Psoas muscle (tissue), 8 donors: ENCODE measurements around the gene LAMB4. TPM values are rescaled to one million over a fixed set of nuclear protein-coding genes. Genes with fewer than 3 reads are reported as not detected.

Source experiments
- ATAC-seq, 4 donors: fragments of 200-7000 bp; cut with Tn5 transposase; one replicate each; pipeline ENCODE4 v1.9.1; 2020; ENCODE audit warnings: moderate library complexity in 3 of 4, mild to moderate bottlenecking in 2 of 4
- DNase-seq, 2 donors: peaks; one replicate each; pipeline ENCODE4 v3.0.0-alpha.2; 2020
- H3K27ac ChIP-seq: fragments of 200-600 bp; one replicate; pipeline ENCODE4 v1.8.0; 2022
- H3K27me3 ChIP-seq, 3 donors: fragments of 200-600 bp in 1 of 3; one replicate each; pipeline versions ENCODE4 v1.6.1 to v1.8.0; 2013 to 2022; ENCODE audit warnings: low read length in 2 of 3, mild to moderate bottlenecking in 2 of 3, moderate library complexity in 1 of 3; ENCODE audit not compliant: insufficient read depth in 3 of 3
- H3K36me3 ChIP-seq, 2 donors: fragments of 200-600 bp in 1 of 2; one replicate each; pipeline versions ENCODE4 v1.6.1 to v1.8.0; 2013 to 2022; ENCODE audit warnings: low read depth in 1 of 2, mild to moderate bottlenecking in 1 of 2, moderate library complexity in 1 of 2; ENCODE audit not compliant: insufficient read depth in 1 of 2
- H3K4me1 ChIP-seq: fragments of 200-600 bp; one replicate; pipeline ENCODE4 v1.8.0; 2022
- H3K4me3 ChIP-seq: fragments of 200-600 bp; one replicate; pipeline ENCODE4 v1.8.0; 2022; ENCODE audit warnings: mild to moderate bottlenecking
- H3K9me3 ChIP-seq: fragments of 200-600 bp; one replicate; pipeline ENCODE4 v1.8.0; 2022
- CTCF ChIP-seq: fragments of 200-600 bp; IDR thresholded peaks from one replicate; pipeline ENCODE4 v1.8.0; 2022; ENCODE audit warnings: antibody characterized with exemption
- WGBS, 3 donors: extraction: QIAGEN DNeasy Blood & Tissue Kit; methylation state at CpG; one replicate each; pipeline versions ENCODE4 v1.1.6 to v1.1.7; 2013; 5-methylcytosine and 5-hydroxymethylcytosine counted together
- intact Hi-C, 2 donors: fragments of 100-400 bp; cut with DNase I; formaldehyde crosslinking; loops; one replicate each; pipeline versions ENCODE4 v1.11.0 to v1.14.2; 2022
- polyA plus RNA-seq, 3 donors: library from polyadenylated mRNA; stranded (reverse); fragments of 200-250 nt; gene quantifications; one replicate each; pipeline ENCODE4 v1.2.3, GENCODE V29; 2013
- total RNA-seq, 4 donors: library from RNA; stranded (reverse); fragmentation: NEBNext Ultra II Directional in 2 of 4; extraction: Animal tissue kit (Norgen Biotek cat#: 25700) in 2 of 4; gene quantifications; one replicate each; pipeline versions ENCODE4 v1.2.1 to v1.2.4, GENCODE V29; 2021 to 2023
- donor health status: healthy with polysubstance abuse.
- donor health status: DM: no; HTN: no; CAD: no; lungs with moderate emphysema.
- donor health status: Bipolar disorder and iron deficiency.
- donor health status: healthy.
- donor health status: DM: yes; HTN: yes; CAD: no.
- donor health status: DM: no; HTN: no; CAD: no.
- donor health status: DM: no; HTN: no; CAD: no.
- donor health status: DM: yes; HTN: yes; CAD: no.

Gene LAMB4
- total and polyA plus RNA-seq, 7 donors, result 0.01 to 0.51 (median 0.27) TPM; not detected in 2

- intact Hi-C loops, result no loop called here
- WGBS, 3 donors, result 84 to 90% (median 87%) methylated on average over 6 of the region's 6 CpGs
- no peak for ATAC-seq
These were observed 83.1 kb downstream of the LAMB4 start for GRCh38 chr7:108046952-108047506.

GRCh38 chr7:108045669-108046068 is 84.5 kb downstream of the LAMB4 start:
- intact Hi-C loops, result no loop called here
- Histone ChIP-seq H3K36me3 (no peaks in the 10 kb centered on the region), H3K4me1 (no peaks in the 10 kb centered on the region), H3K4me3 (no peak overlapping the region), H3K27ac (no peak overlapping the region), H3K9me3 (no peaks in the 10 kb centered on the region), H3K27me3 (no peaks in the 10 kb centered on the region)
- no peak for TF ChIP-seq CTCF
- 78 to 86% (median 80%) methylated on average over 1 of the region's 1 CpG for WGBS, 3 donors
- DNase-seq, result no peak
- no peak for ATAC-seq

More at GRCh38 chr7:108046952-108047506, 83.1 kb downstream of the LAMB4 start:
- Histone ChIP-seq H3K9me3 (no peaks in the 10 kb centered on the region), H3K4me3 (no peak overlapping the region), H3K36me3 (no peaks in the 10 kb centered on the region), H3K4me1 (no peaks in the 10 kb centered on the region), H3K27me3 (no peaks in the 10 kb centered on the region), H3K27ac (no peak overlapping the region)
- no peak for TF ChIP-seq CTCF
- no peak for DNase-seq

- Histone ChIP-seq H3K36me3 (no peaks in the 10 kb centered on the region), H3K27ac (no peak overlapping the region), H3K4me1 (no peaks in the 10 kb centered on the region), H3K27me3 (no peaks in the 10 kb centered on the region), H3K4me3 (no peak overlapping the region), H3K9me3 (no peaks in the 10 kb centered on the region)
- 10 to 18% (median 11%) methylated on average over 1 of the region's 1 CpG for whole genome bisulfite sequencing, 3 donors
- TF ChIP-seq CTCF, result no peak
- no peak for ATAC-seq
- intact Hi-C loops, result no loop called here
- no peak for DNase-seq
These were observed 85.0 kb downstream of the LAMB4 start for GRCh38 chr7:108045154-108045553.

- H3K27ac ChIP-seq, result no peak overlapping the region
- no peaks in the 10 kb centered on the region for H3K27me3 ChIP-seq
- DNase-seq (no peak), ATAC-seq (no peak)
- intact Hi-C loops, result no loop called here
- H3K36me3 ChIP-seq, result no peaks in the 10 kb centered on the region
- H3K9me3 ChIP-seq, result no peaks in the 10 kb centered on the region
- 87 to 93% (median 88%) methylated on average over 2 of the region's 2 CpGs for WGBS, 3 donors
- no peak overlapping the region for H3K4me3 ChIP-seq
- no peaks in the 10 kb centered on the region for H3K4me1 ChIP-seq
- TF ChIP-seq CTCF, result no peak
These were observed 85.8 kb downstream of the LAMB4 start for GRCh38 chr7:108044345-108044744.

- no peaks in the 10 kb centered on the region for H3K9me3 ChIP-seq
- no peak overlapping the region for H3K4me3 ChIP-seq
- no peak for DNase-seq
- no peaks in the 10 kb centered on the region for H3K36me3 ChIP-seq
- intact Hi-C loops, result no loop called here
- no peak for ATAC-seq
- H3K27ac ChIP-seq, result no peak overlapping the region
- H3K27me3 ChIP-seq, result no peaks in the 10 kb centered on the region
- no peak for TF ChIP-seq CTCF
- no peaks in the 10 kb centered on the region for H3K4me1 ChIP-seq
These were observed 91.2 kb downstream of the LAMB4 start for GRCh38 chr7:108038986-108039385.
